ENCODE measurements around the gene NME3.

Gene NME3

DNA sequence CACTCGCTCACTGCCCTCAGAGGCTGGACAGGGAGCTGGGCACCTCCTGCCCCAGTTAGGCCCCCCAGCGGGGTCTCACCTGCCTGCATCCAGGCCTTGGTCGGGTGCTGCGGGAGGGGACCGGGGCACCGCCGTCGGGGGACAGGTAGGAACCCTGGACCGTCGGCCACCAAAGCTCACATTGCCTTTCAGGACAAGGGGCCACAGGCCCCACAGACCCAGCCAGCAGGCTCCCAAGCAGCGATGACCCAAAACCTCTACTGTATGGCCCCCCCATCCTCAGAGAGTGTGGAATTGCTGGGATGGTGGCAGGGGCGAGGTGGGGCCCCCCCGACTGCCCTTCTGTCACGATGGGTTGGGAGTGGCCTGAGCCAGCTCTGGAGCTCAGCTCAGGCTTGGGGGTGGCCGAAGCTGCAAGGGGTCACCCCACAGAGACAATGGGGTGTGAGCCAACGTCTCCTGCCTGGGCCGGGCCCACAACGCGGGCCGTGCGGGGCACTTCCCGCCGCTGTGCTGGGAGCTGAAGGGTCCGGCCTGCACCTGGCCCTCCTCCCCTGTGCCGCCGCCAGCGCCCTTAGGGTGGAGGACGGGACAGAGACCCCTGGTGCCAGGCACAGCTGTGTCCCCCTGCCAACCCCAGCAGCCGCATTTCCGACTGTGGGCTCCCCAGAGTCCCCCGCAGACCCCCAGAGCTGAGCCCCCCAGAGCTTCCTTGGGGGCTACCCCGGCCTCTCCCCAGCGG lies 21.7 kb upstream of the NME3 start:
- peaks cover 9% of the 10 kb centered on the region for H3K9me3 ChIP-seq (ENCODE audit: insufficient read depth, low read depth, low read length)
- H3K36me3 ChIP-seq (ENCODE audit: insufficient read depth, low read length), result peaks cover 11% of the 10 kb centered on the region
- H3K4me1 ChIP-seq (ENCODE audit: insufficient read depth, low read length), result no peaks in the 10 kb centered on the region
- WGBS, result 96% methylated on average over 33 of the region's 33 CpGs
- H3K27me3 ChIP-seq (ENCODE audit: insufficient read depth, low read length), result no peaks in the 10 kb centered on the region
- H3K27ac ChIP-seq (ENCODE audit: low read depth, low read length), result no peak overlapping the region
- H3K9ac ChIP-seq (ENCODE audit: low read depth, low read length), result no peak overlapping the region
- H3K4me3 ChIP-seq (ENCODE audit: low read length), result no peak overlapping the region

- H3K27me3 ChIP-seq (ENCODE audit: insufficient read depth, low read length), result no peaks in the 10 kb centered on the region
- no peak overlapping the region for H3K4me3 ChIP-seq (ENCODE audit: low read length)
- no peaks in the 10 kb centered on the region for H3K4me1 ChIP-seq (ENCODE audit: insufficient read depth, low read length)
- peaks cover 2% of the 10 kb centered on the region; the same call in 1 of the 2 replicates for H3K9me3 ChIP-seq (ENCODE audit: insufficient read depth, low read depth, low read length)
- no peak overlapping the region for H3K9ac ChIP-seq (ENCODE audit: low read depth, low read length)
- WGBS, result 93% methylated on average over 59 of the region's 59 CpGs
- H3K36me3 ChIP-seq (ENCODE audit: insufficient read depth, low read length), result peaks cover 16% of the 10 kb centered on the region
- no peak overlapping the region for H3K27ac ChIP-seq (ENCODE audit: low read depth, low read length)
These were observed 20.8 kb upstream of the NME3 start for GRCh38 chr16:1791943-1792812.

GRCh38 chr16:1791256-1791942 lies 20.1 kb upstream of the NME3 start:
- H3K4me3 ChIP-seq (ENCODE audit: low read length), result no peak overlapping the region
- no peaks in the 10 kb centered on the region for H3K4me1 ChIP-seq (ENCODE audit: insufficient read depth, low read length)
- no peak overlapping the region for H3K9ac ChIP-seq (ENCODE audit: low read depth, low read length)
- no peaks in the 10 kb centered on the region for H3K27me3 ChIP-seq (ENCODE audit: insufficient read depth, low read length)
- 94% methylated on average over 53 of the region's 53 CpGs for WGBS
- H3K9me3 ChIP-seq (ENCODE audit: insufficient read depth, low read depth, low read length), result no peaks in the 10 kb centered on the region
- H3K27ac ChIP-seq (ENCODE audit: low read depth, low read length), result no peak overlapping the region
- peaks cover 21% of the 10 kb centered on the region for H3K36me3 ChIP-seq (ENCODE audit: insufficient read depth, low read length)

DNA sequence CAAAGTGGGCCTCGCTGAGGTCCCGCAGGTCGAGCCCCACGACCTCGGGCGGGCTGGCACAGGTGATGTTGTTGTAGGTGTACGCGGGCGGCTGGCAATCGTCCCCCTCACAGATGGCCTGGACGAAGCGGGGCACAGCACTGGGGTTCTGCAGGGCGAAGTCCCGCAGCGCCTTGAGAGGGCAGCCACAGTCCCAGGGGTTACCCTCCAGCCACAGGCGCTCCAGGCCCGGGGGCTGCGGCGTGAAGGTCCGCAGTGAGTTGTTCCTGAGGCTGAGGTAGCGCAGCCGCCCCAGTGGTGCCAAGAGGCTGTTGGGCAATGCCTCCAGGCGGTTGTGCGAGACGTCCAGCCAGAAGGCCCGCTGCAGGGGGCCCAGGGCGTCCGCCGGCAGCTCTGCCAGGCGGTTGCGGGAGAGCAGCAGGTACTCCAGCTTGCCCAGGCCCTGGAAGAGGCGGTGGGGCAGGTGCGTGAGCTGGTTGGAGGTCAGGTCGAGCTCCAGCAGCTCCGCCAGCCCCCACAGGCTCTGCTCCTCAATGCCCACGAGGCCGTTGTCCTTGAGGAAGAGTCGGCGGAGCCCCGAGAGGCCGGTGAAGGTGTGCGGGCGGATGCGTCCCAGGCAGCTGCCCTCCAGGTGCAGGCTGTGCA lies 19.4 kb upstream of the NME3 start:
- WGBS, result 97% methylated on average over 44 of the region's 44 CpGs
- H3K4me1 ChIP-seq (ENCODE audit: insufficient read depth, low read length), result no peaks in the 10 kb centered on the region
- H3K27ac ChIP-seq (ENCODE audit: low read depth, low read length), result no peak overlapping the region
- peaks cover 26% of the 10 kb centered on the region for H3K36me3 ChIP-seq (ENCODE audit: insufficient read depth, low read length)
- no peak overlapping the region for H3K4me3 ChIP-seq (ENCODE audit: low read length)
- H3K27me3 ChIP-seq (ENCODE audit: insufficient read depth, low read length), result no peaks in the 10 kb centered on the region
- H3K9ac ChIP-seq (ENCODE audit: low read depth, low read length), result no peak overlapping the region
- H3K9me3 ChIP-seq (ENCODE audit: insufficient read depth, low read depth, low read length), result no peaks in the 10 kb centered on the region

GRCh38 chr16:1790261-1790610 lies 18.9 kb upstream of the NME3 start:
- no peaks in the 10 kb centered on the region for H3K9me3 ChIP-seq (ENCODE audit: insufficient read depth, low read depth, low read length)
- 95% methylated on average over 15 of the region's 15 CpGs for WGBS
- H3K9ac ChIP-seq (ENCODE audit: low read depth, low read length), result no peak overlapping the region
- H3K27ac ChIP-seq (ENCODE audit: low read depth, low read length), result no peak overlapping the region
- peaks cover 28% of the 10 kb centered on the region for H3K36me3 ChIP-seq (ENCODE audit: insufficient read depth, low read length)
- H3K4me1 ChIP-seq (ENCODE audit: insufficient read depth, low read length), result no peaks in the 10 kb centered on the region
- no peak overlapping the region for H3K4me3 ChIP-seq (ENCODE audit: low read length)
- no peaks in the 10 kb centered on the region for H3K27me3 ChIP-seq (ENCODE audit: insufficient read depth, low read length)

DNA sequence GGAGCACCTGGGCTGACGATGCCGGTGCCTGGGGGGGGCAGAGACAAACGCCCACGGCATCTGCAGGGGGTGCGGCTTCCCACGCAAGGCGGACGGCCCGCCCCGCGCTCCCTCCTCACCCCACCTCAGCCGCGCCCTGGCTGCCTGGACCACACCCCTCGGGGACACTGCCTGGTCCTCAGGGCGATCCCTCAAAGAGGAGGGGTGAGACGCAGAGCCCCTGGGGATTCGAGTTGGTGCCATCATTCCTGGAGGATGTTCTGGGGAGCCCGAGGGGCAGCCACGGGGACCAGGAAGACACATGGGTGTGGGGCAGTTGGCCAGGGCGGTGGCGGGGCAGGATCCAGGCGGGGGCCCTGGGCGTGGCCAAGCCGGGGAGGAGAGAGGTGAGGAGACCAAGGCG lies 18.3 kb upstream of the NME3 start:
- Histone ChIP-seq H3K4me1 (ENCODE audit: insufficient read depth, low read length) (no peaks in the 10 kb centered on the region), H3K27me3 (ENCODE audit: insufficient read depth, low read length) (no peaks in the 10 kb centered on the region), H3K9ac (ENCODE audit: low read depth, low read length) (no peak overlapping the region), H3K9me3 (ENCODE audit: insufficient read depth, low read depth, low read length) (no peaks in the 10 kb centered on the region), H3K36me3 (ENCODE audit: insufficient read depth, low read length) (peaks cover 30% of the 10 kb centered on the region), H3K4me3 (ENCODE audit: low read length) (no peak overlapping the region), H3K27ac (ENCODE audit: low read depth, low read length) (no peak overlapping the region)
- 93% methylated on average over 21 of the region's 25 CpGs for WGBS

- Histone ChIP-seq H3K9me3 (ENCODE audit: insufficient read depth, low read depth, low read length) (no peaks in the 10 kb centered on the region), H3K9ac (ENCODE audit: low read depth, low read length) (no peak overlapping the region), H3K27ac (ENCODE audit: low read depth, low read length) (no peak overlapping the region), H3K4me1 (ENCODE audit: insufficient read depth, low read length) (no peaks in the 10 kb centered on the region), H3K27me3 (ENCODE audit: insufficient read depth, low read length) (no peaks in the 10 kb centered on the region), H3K36me3 (ENCODE audit: insufficient read depth, low read length) (peaks cover 30% of the 10 kb centered on the region), H3K4me3 (ENCODE audit: low read length) (no peak overlapping the region)
- 90% methylated on average over 19 of the region's 19 CpGs for WGBS
These were observed 17.4 kb upstream of the NME3 start for GRCh38 chr16:1788708-1789100.

DNA sequence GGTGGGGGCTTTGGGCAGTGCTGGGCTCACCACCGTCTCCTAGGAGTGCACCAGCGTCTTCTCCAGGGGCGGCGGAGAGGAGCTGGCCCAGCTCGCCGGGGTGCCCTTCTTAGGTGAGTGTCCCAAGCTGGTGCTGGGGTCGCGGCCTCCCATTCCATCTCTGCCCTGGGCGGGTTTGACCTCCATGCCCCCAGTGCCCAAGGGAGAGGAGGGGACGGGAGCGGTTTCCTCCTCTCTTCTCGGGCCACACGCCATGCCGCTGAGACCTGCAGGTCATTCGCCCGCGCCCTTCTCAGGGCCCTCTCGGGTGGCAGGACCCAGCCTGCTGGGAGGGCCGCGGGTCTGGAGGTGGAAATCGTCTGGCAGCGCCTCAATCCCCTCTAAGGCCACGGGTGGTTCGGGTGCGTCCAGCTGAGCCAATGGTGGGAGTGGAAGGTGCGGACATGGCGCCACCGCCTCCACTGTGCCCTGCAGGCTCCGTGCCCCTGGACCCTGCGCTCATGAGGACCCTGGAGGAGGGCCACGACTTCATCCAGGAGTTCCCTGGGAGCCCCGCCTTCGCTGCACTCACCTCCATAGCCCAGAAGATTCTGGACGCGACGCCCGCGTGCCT lies 16.9 kb upstream of the NME3 start:
- H3K36me3 ChIP-seq (ENCODE audit: insufficient read depth, low read length), result peaks cover 30% of the 10 kb centered on the region
- no peak overlapping the region for H3K27ac ChIP-seq (ENCODE audit: low read depth, low read length)
- no peak overlapping the region for H3K9ac ChIP-seq (ENCODE audit: low read depth, low read length)
- H3K4me3 ChIP-seq (ENCODE audit: low read length), result no peak overlapping the region
- 94% methylated on average over 38 of the region's 38 CpGs for WGBS
- no peaks in the 10 kb centered on the region for H3K27me3 ChIP-seq (ENCODE audit: insufficient read depth, low read length)
- H3K9me3 ChIP-seq (ENCODE audit: insufficient read depth, low read depth, low read length), result no peaks in the 10 kb centered on the region
- H3K4me1 ChIP-seq (ENCODE audit: insufficient read depth, low read length), result no peaks in the 10 kb centered on the region

DNA sequence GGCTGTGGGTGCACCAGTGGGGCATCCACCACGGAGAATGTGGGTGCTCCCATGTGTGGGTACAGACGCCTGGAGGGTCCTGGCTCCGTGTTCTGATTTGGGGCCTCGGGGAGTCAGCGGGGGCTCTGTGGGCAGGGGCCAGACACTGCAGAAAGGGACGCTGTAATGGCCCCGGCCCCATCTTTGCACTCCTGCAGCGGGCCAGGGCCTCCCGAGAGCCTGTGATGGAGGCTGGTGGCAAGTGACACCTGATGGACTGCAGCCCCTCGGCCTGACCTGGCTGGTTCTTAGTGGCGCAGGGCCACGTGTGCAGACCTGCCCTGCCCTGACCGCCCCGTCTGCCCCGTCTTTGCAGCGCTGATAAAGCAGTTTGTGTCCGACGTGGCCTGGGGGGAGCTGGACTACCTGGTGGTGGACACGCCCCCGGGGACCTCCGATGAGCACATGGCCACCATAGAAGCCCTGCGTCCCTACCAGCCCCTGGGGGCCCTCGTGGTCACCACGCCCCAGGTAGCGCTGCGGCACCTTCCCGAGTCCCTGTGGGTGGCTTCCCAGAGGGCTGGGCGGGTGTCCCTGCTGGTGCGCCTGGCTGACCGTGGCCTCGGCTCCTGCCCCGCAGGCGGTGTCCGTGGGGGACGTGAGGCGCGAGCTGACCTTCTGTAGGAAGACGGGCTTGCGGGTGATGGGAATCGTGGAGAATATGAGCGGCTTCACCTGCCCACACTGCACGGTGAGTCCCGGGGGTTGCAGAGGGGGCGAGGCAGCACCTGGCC lies 16.2 kb upstream of the NME3 start:
- H3K36me3 ChIP-seq (ENCODE audit: insufficient read depth, low read length), result peaks cover 30% of the 10 kb centered on the region
- 96% methylated on average over 44 of the region's 44 CpGs for WGBS
- no peaks in the 10 kb centered on the region for H3K9me3 ChIP-seq (ENCODE audit: insufficient read depth, low read depth, low read length)
- no peaks in the 10 kb centered on the region for H3K27me3 ChIP-seq (ENCODE audit: insufficient read depth, low read length)
- no peaks in the 10 kb centered on the region for H3K4me1 ChIP-seq (ENCODE audit: insufficient read depth, low read length)
- H3K9ac ChIP-seq (ENCODE audit: low read depth, low read length), result no peak overlapping the region
- H3K27ac ChIP-seq (ENCODE audit: low read depth, low read length), result no peak overlapping the region
- H3K4me3 ChIP-seq (ENCODE audit: low read length), result no peak overlapping the region

- 94% methylated on average over 6 of the region's 6 CpGs for WGBS
- Histone ChIP-seq H3K36me3 (ENCODE audit: insufficient read depth, low read length) (peaks cover 30% of the 10 kb centered on the region), H3K9ac (ENCODE audit: low read depth, low read length) (no peak overlapping the region), H3K27me3 (ENCODE audit: insufficient read depth, low read length) (no peaks in the 10 kb centered on the region), H3K4me3 (ENCODE audit: low read length) (no peak overlapping the region), H3K9me3 (ENCODE audit: insufficient read depth, low read depth, low read length) (no peaks in the 10 kb centered on the region), H3K4me1 (ENCODE audit: insufficient read depth, low read length) (no peaks in the 10 kb centered on the region), H3K27ac (ENCODE audit: low read depth, low read length) (no peak overlapping the region)
These were observed 15.6 kb upstream of the NME3 start for GRCh38 chr16:1787056-1787321.

Data from HUES64 (cell line).